ENCODE results near the gene WLS. TPM values are rescaled to one million over a fixed set of nuclear protein-coding genes. Genes with fewer than 3 reads are reported as not detected.

The WLS gene
- total RNA-seq, 2 experiments from 2014 or later = not detected

DNA sequence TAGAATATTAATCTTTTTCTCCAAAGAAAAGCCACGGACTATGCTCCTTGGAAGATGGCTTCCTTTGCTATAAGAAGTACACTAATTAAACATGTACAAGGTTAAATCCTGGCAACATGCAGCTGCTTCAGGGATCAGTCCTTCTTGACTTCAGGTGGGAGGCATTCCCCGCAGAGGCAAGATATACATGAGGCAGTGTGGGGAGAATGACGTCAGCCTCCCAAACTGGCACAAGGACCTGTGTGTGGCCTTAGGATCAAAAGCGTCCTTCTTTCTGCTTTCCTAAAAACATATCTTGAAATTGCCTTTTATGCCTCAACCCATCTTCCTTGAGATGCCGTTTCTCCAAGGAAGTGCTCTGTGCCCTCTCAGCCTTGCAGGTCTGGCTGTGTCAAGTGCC is 90.3 kb downstream of the WLS start:
- Mint-ChIP-seq H3K4me1 (no peaks in the 10 kb centered on the region), H3K27ac (no peak overlapping the region), H3K4me3 (no peak overlapping the region), H3K9me3 (ENCODE audit: low read depth) (no peaks in the 10 kb centered on the region), H3K27me3 (no peaks in the 10 kb centered on the region), H3K36me3 (no peaks in the 10 kb centered on the region)
- no peak for ATAC-seq
- no peak for DNase-seq
- CTCF ChIA-PET = no interaction called here

DNA sequence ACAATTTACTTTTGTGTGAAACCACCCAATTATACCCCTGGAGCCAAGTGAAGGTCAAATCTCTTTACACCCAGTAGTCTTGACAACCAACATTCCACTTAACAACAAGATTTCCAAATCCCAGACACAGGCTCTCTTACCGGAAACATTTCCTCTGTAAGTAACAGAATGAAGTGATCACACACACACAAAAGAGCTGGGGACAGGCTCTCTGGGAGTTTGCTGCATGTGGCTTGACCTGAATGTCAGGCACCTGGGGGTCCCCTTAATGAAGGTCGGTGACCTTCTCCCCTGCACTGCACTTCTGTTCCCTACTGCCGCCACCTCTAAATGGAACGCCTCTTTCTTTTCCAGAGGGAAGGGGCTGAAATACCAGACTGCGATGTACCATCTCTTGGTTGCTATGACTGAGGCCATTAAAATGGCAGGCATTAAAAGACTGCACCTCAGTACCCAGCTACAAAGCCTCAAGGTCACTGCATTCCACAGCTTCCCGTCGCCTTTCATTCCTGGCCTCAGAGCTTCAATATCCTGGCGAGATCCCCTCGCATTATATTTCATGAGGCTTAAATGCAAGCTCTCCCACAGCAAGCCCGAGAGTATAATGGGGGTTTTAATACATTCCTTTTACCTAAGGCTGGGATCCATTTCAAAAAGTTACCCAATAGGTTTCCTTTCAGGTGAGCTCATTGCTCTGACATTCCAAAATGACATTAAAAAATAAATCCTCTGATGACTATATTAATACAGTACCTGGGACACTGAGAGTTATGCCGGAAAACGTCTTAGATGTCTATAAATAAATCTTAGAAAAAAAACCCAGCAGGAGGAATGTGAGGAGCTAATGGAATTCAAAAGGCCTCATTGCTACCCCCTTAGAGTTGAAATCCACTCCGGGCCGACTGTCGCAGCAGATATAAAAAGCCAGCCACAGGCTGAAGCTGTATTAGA is 91.0 kb downstream of the WLS start:
- Mint-ChIP-seq H3K4me3 (no peak overlapping the region), H3K27me3 (no peaks in the 10 kb centered on the region), H3K36me3 (no peaks in the 10 kb centered on the region), H3K4me1 (no peaks in the 10 kb centered on the region), H3K27ac (no peak overlapping the region), H3K9me3 (ENCODE audit: low read depth) (no peaks in the 10 kb centered on the region)
- CTCF ChIA-PET = no interaction called here
- ATAC-seq = no peak
- DNase-seq = no peak

DNA sequence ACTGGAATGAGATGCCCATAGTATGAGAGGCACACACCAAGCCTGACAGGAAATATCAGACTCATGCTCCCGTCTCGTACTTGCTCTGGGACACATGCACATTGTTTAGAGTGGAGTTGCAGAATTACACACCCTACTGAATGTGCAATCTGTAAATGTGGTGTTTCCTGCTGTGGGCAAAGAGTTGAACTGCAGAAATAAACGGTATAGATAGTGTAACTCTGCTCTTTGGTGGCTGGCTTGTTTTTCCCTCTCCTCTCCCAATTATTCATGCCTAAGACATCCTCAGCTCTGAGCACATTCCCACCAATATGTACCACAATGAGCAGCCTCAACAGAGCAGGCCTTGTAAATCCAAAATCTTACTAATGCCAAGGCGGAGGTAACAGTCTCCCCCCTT is 91.8 kb downstream of the WLS start:
- Mint-ChIP-seq H3K36me3 (no peaks in the 10 kb centered on the region), H3K27me3 (no peaks in the 10 kb centered on the region), H3K9me3 (ENCODE audit: low read depth) (no peaks in the 10 kb centered on the region), H3K4me3 (no peak overlapping the region), H3K27ac (no peak overlapping the region), H3K4me1 (no peaks in the 10 kb centered on the region)
- no peak for ATAC-seq
- CTCF ChIA-PET = no interaction called here
- no peak for DNase-seq

DNA sequence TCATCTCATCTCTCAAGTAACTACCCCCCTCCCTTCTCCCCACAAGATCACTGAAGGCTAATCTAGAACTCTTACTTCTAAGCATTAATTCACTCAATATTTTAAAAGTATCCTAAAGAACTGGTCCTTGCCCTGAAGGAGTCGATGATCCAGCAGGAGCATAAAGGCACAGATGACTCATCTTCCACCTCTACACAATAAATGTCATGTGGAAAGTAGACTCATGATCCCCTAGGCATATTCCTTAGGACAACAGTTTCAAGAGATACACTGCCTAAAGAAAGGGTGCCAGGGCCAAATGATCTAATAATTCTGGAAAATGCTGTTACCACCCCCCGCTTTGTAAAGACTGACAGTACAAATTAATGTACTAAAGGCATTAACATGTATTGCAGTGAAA is 96.1 kb downstream of the WLS start:
- Mint-ChIP-seq H3K36me3 (no peaks in the 10 kb centered on the region), H3K4me1 (no peaks in the 10 kb centered on the region), H3K27me3 (no peaks in the 10 kb centered on the region), H3K27ac (no peak overlapping the region), H3K9me3 (ENCODE audit: low read depth) (no peaks in the 10 kb centered on the region), H3K4me3 (no peak overlapping the region)
- CTCF ChIA-PET = no interaction called here
- ATAC-seq = no peak
- no peak for DNase-seq

DNA sequence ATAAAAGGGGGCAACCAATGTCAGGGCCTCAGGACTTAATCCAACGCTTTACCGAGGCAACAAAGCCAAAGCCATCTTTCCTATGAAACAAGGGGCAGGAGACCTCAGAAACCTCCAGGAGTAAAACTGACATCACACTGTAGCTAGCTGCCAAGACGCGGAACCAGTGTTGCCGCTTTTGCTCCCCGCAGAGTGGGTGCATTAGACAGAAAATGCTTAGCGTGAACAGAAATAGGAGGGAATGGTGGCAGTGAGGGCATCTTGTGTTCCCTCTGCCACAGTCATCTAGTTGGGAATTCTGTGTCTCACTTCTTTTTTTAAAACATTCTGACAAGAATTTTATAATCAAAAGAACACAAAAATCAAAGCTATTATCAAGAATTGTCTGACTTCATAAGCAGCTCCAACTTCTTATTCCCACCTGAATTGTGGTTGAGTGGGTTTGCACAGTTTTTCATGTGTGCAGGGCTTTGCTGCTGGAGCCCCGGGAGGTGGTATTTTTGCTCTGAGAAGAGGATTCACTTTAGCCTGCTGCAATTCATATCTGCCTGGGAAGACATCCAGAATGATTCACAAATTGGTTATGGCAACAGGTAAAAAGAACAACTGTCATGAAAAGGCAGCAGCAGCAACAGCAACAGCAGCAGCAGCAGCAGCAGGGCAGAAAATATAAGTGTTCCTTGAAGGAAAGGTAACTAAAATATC is 99.7 kb downstream of the WLS start:
- Mint-ChIP-seq H3K4me1 (no peaks in the 10 kb centered on the region), H3K27me3 (no peaks in the 10 kb centered on the region), H3K27ac (no peak overlapping the region), H3K9me3 (ENCODE audit: low read depth) (no peaks in the 10 kb centered on the region), H3K36me3 (no peaks in the 10 kb centered on the region), H3K4me3 (no peak overlapping the region)
- ATAC-seq = no peak
- CTCF ChIA-PET = interaction anchor here (0.6 kb wide), 1 partner anchor 16 kb away, joined by 3 read pairs; no protein-coding TSS in a partner anchor
- DNase-seq = no peak

- Mint-ChIP-seq H3K4me1 (no peaks in the 10 kb centered on the region), H3K27ac (no peak overlapping the region), H3K27me3 (no peaks in the 10 kb centered on the region), H3K9me3 (ENCODE audit: low read depth) (no peaks in the 10 kb centered on the region), H3K36me3 (no peaks in the 10 kb centered on the region), H3K4me3 (no peak overlapping the region)
- ATAC-seq = no peak
- DNase-seq = no peak
- CTCF ChIA-PET = interaction anchor here (1.9 kb wide), 1 partner anchor 11 kb away, joined by 4 read pairs; no protein-coding TSS in a partner anchor
Observed at GRCh38 chr1:68131261-68131660, 101.1 kb downstream of the WLS start.

DNA sequence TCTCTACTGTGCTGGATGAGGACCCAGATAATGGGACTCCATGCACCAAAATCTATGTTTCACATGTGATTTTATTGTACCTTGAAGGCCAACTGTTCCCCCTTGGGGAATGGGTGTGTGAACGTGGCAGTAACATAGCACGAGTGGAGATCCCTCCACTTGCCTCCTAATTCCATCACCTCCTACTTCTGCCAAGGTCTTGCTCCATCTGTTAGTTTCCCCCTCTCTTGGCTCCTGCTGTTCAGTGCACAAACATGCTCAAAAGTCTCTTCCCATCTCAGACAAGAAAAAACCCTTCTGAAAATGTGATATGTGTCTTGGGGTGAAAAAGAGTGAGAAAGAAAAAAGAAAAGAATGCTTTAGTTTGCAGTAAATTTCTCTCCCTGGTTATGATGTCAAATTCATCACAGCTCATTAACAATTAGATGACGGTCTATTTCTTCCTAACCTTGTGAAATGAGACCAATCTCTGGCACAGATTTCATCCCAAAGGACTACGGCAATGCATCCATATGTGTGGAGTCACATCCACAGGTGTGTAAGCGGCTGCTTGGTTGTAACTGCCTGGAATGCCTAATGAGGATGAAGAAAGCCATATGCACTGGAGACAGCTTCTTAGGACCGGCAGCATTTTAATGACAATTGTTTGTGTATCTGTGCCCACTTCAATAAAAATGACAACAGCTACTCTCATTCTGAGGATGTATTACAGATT is 102.6 kb downstream of the WLS start:
- no peak overlapping the region for H3K27ac Mint-ChIP-seq
- H3K4me1 Mint-ChIP-seq = no peaks in the 10 kb centered on the region
- no peaks in the 10 kb centered on the region for H3K9me3 Mint-ChIP-seq (ENCODE audit: low read depth)
- DNase-seq = no peak
- H3K36me3 Mint-ChIP-seq = no peaks in the 10 kb centered on the region
- CTCF ChIA-PET = interaction anchor here (1.2 to 1.9 kb wide), 2 partner anchors 9 to 13 kb away, joined by 3 to 4 read pairs; no protein-coding TSS in a partner anchor
- H3K27me3 Mint-ChIP-seq = no peaks in the 10 kb centered on the region
- no peak overlapping the region for H3K4me3 Mint-ChIP-seq
- no peak for ATAC-seq

DNA sequence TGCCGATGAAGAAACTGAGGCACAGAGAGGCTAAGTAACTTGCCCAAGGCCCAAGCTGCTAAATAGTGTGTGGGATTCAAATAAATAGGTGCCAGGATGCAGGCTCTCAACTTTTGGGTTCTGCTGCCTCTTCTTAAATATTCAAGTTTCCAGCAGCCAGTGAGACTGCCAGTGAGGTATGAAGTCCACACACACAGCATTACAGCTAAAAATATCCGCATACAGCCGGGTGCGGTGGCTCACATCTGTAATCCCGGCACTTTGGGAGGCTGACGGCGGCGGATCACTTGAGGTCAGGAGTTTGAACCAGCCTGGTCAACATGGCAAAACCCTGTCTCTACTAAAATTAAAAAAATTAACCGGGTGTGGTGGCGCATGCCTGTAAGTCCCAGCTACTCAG is 103.5 kb downstream of the WLS start:
- Mint-ChIP-seq H3K27me3 (no peaks in the 10 kb centered on the region), H3K4me3 (no peak overlapping the region), H3K27ac (no peak overlapping the region), H3K36me3 (no peaks in the 10 kb centered on the region), H3K9me3 (ENCODE audit: low read depth) (no peaks in the 10 kb centered on the region), H3K4me1 (no peaks in the 10 kb centered on the region)
- ATAC-seq (no peak), DNase-seq (no peak)
- CTCF ChIA-PET = interaction anchor here (1.2 kb wide), 1 partner anchor 12 kb away, joined by 3 read pairs; no protein-coding TSS in a partner anchor

- H3K4me3 Mint-ChIP-seq = no peak overlapping the region
- DNase-seq (no peak), ATAC-seq (no peak)
- no peaks in the 10 kb centered on the region for H3K9me3 Mint-ChIP-seq (ENCODE audit: low read depth)
- H3K4me1 Mint-ChIP-seq = no peaks in the 10 kb centered on the region
- H3K36me3 Mint-ChIP-seq = no peaks in the 10 kb centered on the region
- CTCF ChIA-PET = no interaction called here
- no peak overlapping the region for H3K27ac Mint-ChIP-seq
- H3K27me3 Mint-ChIP-seq = no peaks in the 10 kb centered on the region
Observed at GRCh38 chr1:68128157-68128556, 104.2 kb downstream of the WLS start.

DNA sequence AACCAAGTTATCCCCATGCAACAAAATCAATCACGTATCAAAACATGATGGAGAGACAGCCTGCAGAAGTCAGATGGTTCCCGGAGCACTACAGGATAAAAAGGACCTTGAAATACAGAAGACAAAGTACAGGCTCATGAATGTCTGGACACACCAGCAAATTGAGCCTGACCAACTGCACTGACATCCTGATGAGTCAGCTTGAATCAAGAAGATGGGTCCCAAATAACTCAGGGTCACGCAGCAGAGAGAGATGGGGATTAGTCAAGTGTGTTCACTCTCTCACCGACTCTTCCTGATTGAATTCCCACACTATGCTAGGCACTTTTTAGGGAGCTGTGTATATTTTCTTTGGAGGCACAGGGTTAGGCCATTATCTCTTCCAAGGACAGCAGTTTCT is 110.8 kb downstream of the WLS start:
- H3K27ac Mint-ChIP-seq = no peak overlapping the region
- no peak overlapping the region for H3K4me3 Mint-ChIP-seq
- no peaks in the 10 kb centered on the region for H3K9me3 Mint-ChIP-seq (ENCODE audit: low read depth)
- CTCF ChIA-PET = interaction anchor here (1.2 to 1.8 kb wide), 3 partner anchors 18 to 1617 kb away, joined by 4 to 5 read pairs (median 4); no protein-coding TSS in a partner anchor
- H3K36me3 Mint-ChIP-seq = no peaks in the 10 kb centered on the region
- ATAC-seq = no peak
- H3K4me1 Mint-ChIP-seq = peaks cover 2% of the 10 kb centered on the region
- no peak for DNase-seq
- no peaks in the 10 kb centered on the region for H3K27me3 Mint-ChIP-seq

DNA sequence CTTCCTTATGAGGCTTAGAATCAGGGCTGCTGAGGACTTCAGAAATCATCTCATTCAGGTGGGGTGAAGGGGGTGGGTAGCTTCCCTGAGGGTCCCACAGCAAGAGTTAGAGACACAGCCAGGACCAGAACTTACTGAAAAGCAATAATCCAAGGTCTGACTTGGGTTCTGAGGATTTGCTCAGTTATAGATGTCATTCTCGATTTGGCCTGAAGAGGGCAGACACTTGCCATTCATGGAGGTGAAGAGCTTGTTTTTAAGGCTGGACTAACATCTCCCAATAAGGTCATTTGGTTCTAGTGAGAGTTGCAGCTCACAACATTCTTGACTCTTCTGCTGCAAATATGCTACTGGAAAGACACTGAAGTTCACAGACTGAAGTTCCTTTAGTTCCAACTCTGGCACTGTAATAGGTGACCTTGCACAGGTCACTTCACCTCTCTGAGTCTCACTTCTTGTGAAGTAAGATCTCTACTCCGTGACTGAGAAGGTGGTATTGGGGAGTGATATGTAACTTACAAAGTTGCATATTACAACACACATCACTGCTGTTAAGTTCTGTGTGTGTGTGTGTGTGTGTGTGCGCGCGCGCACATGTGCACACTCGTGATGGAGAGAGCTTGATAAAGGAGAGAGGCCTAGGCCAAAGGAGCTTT is 112.1 kb downstream of the WLS start:
- ATAC-seq (peak; percentile 57), DNase-seq (peak; percentile 44)
- H3K36me3 Mint-ChIP-seq = no peaks in the 10 kb centered on the region
- H3K4me3 Mint-ChIP-seq = no peak overlapping the region
- H3K4me1 Mint-ChIP-seq = peaks cover 2% of the 10 kb centered on the region
- H3K27me3 Mint-ChIP-seq = no peaks in the 10 kb centered on the region
- H3K27ac Mint-ChIP-seq = no peak overlapping the region
- H3K9me3 Mint-ChIP-seq (ENCODE audit: low read depth) = no peaks in the 10 kb centered on the region
- CTCF ChIA-PET = interaction anchor here (0.6 to 1.9 kb wide), 17 partner anchors 8 to 1618 kb away, joined by 3 to 15 read pairs (median 4); no protein-coding TSS in a partner anchor

- CTCF ChIA-PET = interaction anchor here (1.2 to 1.9 kb wide), 4 partner anchors 15 to 323 kb away, joined by 4 to 15 read pairs (median 11); no protein-coding TSS in a partner anchor
- DNase-seq (no peak), ATAC-seq (no peak)
- H3K27me3 Mint-ChIP-seq = no peaks in the 10 kb centered on the region
- peaks cover 2% of the 10 kb centered on the region for H3K4me1 Mint-ChIP-seq
- no peaks in the 10 kb centered on the region for H3K36me3 Mint-ChIP-seq
- no peak overlapping the region for H3K27ac Mint-ChIP-seq
- no peaks in the 10 kb centered on the region for H3K9me3 Mint-ChIP-seq (ENCODE audit: low read depth)
- H3K4me3 Mint-ChIP-seq = no peak overlapping the region
Observed at GRCh38 chr1:68119445-68119844, 112.9 kb downstream of the WLS start.

DNA sequence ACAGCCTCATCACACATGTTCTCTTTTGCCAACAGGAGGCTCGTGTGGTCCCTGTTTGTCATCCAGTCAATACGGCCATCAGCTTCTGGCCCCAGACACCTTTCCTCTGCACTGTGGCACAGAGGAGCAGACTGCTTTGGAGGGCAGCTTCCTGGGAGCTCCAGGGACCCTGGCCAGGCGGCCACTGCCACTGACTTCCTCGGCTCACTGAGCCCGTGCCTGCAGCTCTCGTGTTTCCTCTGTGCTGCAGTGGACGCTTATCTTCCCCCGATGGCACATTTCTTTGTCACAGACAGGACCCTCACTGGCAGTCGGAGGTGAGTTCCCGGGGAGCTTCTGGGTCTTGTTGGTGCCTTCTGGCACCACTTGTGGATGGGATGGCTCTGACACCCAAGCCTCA is 114.9 kb downstream of the WLS start:
- Mint-ChIP-seq H3K4me3 (no peak overlapping the region), H3K27ac (no peak overlapping the region)

More for the DNA sequence above, 114.9 kb downstream of the WLS start:
- H3K4me1 Mint-ChIP-seq = peaks cover 2% of the 10 kb centered on the region
- H3K9me3 Mint-ChIP-seq (ENCODE audit: low read depth) = no peaks in the 10 kb centered on the region
- DNase-seq (no peak), ATAC-seq (no peak)
- CTCF ChIA-PET = interaction anchor here (0.8 to 2.6 kb wide), 10 partner anchors 9 to 1620 kb away, joined by 3 to 14 read pairs (median 4); no protein-coding TSS in a partner anchor
- no peaks in the 10 kb centered on the region for H3K36me3 Mint-ChIP-seq
- peaks cover 1% of the 10 kb centered on the region for H3K27me3 Mint-ChIP-seq

All from activated CD8-positive, alpha-beta memory T cell treated with anti-CD3 and anti-CD28 coated beads, Interleukin-2, amount 10 ng/mL, durations not matched to agents 7 days and 5 days (primary cell).